RPMI8226 (cell line): ENCODE results near the gene C3orf18.

Source experiments
- DNase-seq: peaks from one replicate; pipeline ENCODE4 v3.0.0-alpha.2; 2015

The C3orf18 gene

DNA sequence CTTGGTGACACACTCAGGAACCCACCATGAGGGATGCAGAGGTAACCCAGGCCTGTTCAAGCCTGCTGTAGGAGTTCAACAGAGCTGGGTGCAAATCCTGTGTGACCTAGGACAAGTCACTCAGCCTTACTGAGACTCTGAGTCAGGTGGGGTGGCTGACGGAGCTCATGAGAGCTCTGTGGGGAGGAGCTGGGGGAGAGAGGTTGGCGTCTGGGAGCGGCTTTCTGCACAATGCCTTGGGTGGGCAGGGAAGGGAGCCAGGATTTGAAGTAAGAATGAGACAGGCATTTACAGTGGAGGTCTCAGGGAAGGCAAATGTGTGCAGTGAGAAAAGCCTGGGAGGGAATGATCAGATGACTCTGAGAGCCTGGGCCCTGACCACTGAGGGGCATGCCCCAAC is 18.3 kb downstream of the C3orf18 start:
- no peak for DNase-seq

GRCh38 chr3:50545781-50546180 is 21.8 kb downstream of the C3orf18 start:
- peak; percentile 34 for DNase-seq

- peak; percentile 61 for DNase-seq
Observed at GRCh38 chr3:50542177-50543034, 25.1 kb downstream of the C3orf18 start.

- no peak for DNase-seq
Observed at GRCh38 chr3:50539356-50540286, 27.9 kb downstream of the C3orf18 start.

GRCh38 chr3:50537421-50538129 is 30.0 kb downstream of the C3orf18 start:
- no peak for DNase-seq

GRCh38 chr3:50536471-50537180 is 30.9 kb downstream of the C3orf18 start:
- no peak for DNase-seq

GRCh38 chr3:50534681-50535330 is 32.7 kb downstream of the C3orf18 start:
- no peak for DNase-seq

DNA sequence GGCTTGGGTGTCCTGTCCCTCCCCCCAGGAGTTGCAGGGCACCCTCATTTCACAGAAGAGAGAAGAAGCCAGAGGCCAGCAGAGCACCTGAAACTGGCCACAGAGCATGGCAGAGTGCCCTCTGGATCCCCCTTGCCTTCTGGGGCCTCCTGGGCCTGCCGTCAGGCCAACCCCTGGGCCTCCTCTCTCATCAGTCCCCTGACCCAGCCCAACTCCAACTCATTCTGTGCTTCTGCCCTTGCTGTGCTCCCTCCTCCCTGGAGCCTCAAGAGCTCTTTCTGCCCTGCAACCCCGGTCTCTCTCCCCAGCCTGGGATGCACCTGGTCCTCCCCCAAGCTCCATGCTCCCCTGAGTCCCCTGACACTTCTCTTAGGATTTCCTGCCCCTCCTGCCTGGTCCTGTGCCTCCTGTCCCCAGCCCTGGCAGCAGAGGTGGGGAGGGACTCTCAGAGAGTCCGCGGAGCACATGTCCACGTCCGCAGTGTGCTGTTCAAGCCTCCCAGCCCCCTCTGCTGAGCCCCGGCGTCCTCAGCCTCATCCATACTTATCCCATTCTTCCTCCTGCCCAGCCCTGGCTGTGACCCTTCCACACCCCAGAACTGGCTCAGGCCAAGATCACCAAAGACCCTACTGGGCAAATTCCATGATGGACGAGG is 33.6 kb downstream of the C3orf18 start:
- DNase-seq: no peak

- no peak for DNase-seq
Observed at GRCh38 chr3:50533316-50533715, 34.2 kb downstream of the C3orf18 start.

GRCh38 chr3:50532062-50532705 is 35.4 kb downstream of the C3orf18 start:
- DNase-seq: no peak

- no peak for DNase-seq
Observed at GRCh38 chr3:50531201-50531600, 36.3 kb downstream of the C3orf18 start.

DNA sequence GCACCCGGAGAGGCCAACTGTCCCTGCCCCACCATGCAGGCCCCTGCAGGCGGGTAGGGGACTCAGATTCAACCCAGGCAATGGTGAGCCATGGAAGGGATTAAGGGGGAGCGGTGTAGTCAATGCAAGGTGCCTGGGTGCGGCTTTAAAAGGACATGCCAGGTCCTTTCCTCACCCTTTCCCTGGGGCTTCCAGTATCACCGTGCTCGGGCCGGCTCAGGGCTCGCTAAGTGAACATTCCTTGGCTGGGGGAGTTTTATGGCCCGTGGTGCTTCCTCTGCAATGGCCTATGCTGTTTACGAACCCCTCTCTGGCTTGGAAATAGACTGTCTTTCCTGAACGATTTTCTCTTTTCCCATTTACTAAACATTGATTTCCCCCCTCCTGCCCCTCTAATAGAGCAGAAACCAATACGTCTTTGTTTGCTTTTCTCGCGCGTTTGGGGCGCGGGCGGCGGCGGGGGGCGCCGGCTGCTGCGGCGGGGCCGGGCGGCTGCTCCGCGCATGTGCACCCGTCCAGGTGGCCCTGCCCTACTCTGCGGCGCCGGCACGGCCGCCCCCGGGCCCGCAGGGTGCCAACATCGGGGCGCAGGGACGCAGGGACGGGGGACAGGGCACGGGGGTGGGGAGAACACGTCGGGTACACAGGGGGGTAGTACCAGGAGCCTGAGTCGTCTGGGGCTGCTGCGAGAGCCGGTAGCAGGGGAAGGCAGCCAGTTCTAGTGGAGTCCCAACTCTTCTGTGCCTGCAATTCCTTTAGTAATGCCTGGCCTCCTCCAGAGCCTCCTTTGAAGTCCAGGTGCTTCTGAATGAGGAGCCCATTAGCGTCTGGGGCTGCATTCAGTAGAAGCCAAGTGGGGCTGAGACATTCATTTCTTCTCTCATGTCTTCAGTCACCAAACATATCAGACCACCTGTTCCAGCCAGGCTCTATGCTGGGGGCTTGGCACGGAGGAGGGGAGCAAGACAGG is 37.3 kb downstream of the C3orf18 start:
- no peak for DNase-seq

GRCh38 chr3:50525987-50526386 is 41.6 kb downstream of the C3orf18 start:
- peak; percentile 88 for DNase-seq

DNA sequence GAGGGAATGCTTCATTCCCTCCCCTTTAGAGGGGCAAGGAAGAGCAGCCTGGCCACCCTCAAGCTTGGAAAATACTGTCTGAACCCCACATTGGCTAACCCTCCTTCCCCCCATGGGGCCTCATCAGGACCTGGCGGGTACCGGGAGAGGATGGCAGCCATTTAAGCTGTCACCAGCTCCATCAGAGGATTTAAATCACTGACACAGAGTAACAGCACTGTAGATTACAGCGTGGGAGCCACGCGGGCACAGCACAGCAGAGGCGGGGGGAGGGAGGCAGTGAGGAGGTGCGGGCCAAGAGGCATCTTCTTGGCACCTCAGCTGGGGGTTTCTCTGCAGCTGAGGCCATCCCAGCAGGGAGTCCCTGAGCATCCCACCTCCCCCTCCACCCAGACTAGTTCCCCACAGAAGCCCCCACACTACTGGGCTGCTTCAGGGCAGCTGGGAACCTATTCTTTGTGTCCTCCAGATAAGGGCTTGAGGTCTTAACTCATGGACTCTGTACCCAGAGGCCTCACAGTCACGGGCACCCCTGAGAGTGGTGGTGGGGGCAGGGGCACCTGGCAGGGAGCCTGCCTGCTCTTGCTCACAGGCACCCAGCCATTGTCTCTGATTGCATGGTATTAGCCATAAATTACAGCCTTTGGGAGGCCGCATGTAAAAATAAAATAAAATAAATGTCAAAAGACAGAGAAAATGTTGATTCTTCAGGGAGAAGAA is 42.2 kb downstream of the C3orf18 start:
- no peak for DNase-seq

GRCh38 chr3:50524746-50525145 is 42.8 kb downstream of the C3orf18 start:
- no peak for DNase-seq

DNA sequence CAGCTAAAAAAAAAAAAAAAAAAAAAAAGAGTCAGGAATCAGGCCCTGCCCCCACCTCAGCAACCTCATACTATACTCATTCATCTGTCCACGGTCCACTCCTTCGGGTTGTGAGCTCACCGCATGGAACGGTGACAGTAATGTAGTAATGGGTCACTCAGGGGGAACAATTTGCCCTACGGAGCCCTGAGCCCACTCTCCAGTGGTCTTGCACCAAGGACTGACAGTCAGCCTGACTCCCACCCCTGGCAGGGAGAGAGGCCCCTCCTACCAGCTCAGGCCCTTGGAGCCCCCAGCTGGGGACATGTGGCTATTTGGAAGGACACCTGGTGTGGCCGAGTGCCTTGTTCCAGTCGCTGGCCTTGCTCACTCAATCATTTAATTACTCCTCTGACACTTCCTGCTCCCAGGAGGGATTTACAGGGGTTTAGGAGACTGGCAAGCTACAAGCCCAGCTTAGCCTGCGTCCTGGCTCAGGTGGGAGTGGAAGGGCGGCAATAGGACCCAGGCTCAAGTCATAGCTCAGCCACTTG is 44.2 kb downstream of the C3orf18 start:
- DNase-seq: no peak

GRCh38 chr3:50521572-50521971 is 46.0 kb downstream of the C3orf18 start:
- DNase-seq: no peak

GRCh38 chr3:50520849-50521248 is 46.7 kb downstream of the C3orf18 start:
- no peak for DNase-seq
